DMS79 treated with DMSO at 0.1 percent for 48 hours (cell line): ENCODE results near the gene ARHGEF28.

Experiments
- DNase-seq: peaks from one replicate; lab custom pipeline; 2025; lab: John Stamatoyannopoulos, UW

The ARHGEF28 gene

DNA sequence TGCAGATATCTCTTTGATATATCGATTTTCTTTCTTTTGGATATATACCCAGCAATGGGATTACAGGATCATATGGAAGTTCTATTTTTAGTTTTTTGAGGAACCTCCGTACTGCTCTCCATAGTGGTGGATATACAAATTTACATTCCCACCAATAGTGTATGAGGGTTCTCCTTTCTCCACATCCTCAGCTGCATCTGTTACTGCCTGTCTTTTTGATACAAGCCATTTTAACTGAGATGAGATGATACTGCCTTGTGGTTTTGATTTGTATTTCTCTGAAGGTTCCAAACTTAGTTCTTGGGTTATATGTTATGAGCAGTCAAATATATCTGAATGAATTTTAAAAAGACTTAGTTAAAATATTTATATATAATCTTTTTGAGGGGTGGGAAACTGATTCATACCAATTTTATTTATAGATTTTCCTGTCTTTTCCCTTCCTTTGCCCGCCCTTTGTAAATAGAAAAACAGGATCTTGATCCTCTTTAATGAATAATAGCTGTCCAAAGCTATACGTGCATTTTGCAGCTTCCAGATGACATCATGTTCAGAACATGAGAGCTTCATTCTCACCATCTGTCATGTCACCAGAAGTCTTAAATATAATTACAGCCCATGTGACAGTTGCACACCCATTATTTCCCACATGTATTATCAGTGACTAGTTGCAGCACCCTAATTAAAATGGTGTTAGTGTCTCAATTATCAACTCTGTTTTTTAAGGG, 6.2 kb upstream of the ARHGEF28 start:
- DNase-seq = no peak

DNA sequence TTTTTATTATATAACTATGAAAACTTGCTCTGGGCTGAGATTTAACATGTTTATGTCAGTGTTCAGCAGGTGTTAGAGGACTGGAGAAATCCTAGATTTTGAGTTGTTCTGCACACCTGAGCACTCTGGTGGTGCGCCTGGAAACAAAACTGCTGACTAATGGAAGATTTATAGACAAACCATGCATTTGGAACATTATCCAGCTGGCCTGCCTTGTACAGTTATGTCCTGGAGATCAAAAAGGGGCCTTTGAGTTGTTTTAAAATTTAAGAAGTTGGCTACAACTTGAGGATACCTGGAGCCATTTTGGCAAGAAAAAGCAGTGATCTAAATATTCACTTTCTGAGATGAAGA, 5.7 kb upstream of the ARHGEF28 start:
- no peak for DNase-seq

DNA sequence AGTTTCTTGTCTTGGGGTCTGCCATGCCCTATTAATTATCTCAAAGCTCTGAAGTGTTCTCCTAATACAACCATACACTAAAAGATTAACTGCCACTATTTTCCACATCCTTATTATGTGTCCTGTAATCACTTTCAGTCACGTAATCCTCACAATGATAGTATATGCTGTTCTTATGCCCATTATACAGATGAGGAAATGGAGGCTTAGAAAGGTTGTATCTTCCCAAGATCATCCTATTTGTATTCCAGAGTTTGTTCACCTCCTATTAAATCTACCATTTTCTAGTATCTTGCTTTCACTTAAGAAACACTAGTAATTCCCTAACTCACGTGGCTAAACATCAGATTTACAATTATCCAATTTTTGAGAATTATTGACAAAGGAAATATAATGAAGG, 2.9 kb upstream of the ARHGEF28 start:
- DNase-seq = no peak

DNA sequence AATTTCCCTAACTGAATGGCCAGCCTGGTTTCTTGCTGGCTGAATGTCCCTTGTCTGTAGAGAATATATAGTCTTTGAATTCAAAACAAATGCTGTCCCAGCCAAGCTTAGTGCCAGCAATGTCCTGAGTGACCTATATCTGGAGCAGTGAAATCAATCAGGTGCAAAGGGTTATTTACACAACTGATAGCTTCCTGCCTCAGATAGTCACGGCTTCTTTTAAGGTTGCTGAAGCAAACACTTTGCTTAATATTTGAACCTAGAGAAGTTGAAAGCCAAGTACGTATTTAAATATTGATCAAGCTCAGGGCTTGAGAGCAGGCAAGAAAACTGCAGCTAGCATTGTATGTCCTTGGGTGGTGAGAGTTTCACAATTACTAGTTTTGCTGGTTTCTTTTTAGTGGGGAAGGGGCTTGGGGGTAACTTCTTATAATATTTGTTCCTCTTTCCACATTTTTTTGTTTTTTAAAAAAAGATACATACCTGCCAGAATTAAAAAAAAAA, 2.0 kb upstream of the ARHGEF28 start:
- no peak for DNase-seq

DNA sequence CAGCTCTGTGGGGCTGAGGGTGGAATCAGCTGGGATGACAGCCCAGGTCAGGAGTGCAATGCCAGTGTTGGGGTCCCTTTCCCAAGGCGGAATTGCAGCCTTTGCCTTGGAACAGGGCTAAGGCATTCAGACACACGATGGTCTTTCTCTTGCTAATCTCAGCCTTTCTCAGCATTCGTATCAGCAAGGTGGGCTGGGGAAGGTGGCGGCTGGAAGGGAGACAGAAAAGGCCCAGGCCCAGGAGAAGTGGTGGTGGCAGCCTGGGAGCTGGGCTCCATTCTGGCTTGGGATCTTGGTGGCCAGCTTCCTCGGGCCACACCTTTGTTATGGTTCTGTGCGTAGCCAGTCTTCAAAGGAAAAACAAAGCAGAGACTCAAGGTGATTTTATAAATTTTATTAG, 1.1 kb upstream of the ARHGEF28 start:
- no peak for DNase-seq

DNA sequence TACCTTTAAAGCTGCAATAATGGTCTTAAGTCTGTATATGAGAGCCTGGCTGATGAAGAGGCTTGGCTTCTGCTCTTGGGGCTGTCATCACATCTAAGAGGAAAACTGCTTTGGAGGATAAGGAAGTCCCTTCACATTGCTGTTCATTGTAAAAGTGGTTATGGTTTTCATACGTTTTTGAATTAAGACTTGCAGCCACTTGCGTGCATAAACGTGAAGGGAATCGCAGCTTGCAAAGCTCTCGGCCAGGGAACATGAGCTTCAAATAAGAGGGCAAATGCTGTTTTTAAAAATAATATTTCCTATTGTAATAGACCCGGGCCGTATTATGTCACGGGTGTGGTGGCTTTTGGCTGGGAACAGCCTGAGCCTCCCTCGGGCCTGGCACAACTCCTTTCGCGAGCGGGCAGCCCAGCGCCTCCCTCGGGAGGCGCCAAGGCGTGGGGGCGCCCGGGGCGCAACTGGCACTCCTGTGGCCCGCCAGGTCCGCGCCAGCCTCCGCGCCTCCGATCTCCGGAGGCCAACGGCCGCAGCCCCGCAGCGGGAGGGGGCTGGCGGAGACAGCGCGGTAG, 538 bp upstream of the ARHGEF28 start:
- DNase-seq = no peak

DNA sequence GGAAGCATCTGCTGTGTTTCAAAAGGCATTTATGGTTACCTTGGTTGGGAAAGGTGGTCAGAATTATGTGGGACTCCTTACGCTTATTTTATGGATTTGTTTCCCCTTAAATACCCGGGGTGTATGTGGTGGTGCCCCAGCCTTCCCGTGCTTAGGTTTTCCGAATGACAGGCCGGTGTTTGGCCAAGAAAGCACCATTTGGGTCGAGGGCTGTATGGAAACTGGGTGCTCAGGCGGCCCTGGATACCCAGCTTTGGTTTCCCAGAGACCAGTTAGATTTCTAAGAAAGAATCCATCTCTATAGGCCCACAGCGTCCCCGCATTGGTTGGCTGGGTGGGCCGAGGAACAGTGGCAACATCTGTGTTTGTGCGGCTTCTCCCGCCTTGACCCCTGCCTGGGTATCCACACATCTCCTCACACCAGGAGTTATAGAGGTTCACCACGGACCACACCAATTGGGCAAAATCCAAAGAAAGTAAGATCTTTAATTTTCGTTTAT, 868 bp downstream of the ARHGEF28 start:
- DNase-seq = no peak

DNA sequence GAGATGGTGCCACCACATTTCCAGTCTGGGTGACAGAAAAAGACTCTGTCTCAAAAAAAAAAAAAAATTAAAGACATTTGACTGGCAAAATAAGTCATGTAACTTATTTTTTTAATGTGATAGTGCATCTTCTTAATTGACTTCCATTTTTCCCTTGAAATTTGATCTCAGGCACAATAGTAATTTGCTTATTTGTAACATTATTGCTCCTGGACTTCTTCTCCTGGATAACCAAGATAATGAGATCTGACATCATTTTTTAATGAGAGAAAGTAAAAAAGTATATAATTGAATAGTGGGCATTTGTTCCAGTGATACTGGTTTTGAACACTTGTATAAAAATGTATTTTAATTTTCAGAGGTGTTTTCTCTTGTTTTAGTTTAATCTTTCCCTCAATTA, 3.5 kb downstream of the ARHGEF28 start:
- no peak for DNase-seq

DNA sequence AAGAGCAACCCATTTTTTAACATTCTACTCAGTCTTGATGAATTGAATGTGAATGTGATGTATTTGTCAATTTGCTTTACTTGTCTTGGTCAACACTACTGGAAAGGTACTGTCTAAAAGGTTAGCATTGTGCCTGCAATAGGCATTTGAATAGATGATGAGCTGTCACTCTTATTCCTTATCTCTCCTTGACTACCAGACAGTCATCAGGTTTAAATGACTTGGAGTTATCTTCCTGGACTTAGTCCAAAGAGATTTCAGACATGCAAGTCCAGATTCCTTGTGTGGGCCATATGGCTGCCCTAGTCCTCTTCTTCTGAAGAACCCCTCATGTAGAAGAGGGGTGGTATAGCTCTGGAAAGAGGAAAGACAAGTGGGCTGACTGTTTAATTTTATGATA, 4.8 kb downstream of the ARHGEF28 start:
- no peak for DNase-seq

DNA sequence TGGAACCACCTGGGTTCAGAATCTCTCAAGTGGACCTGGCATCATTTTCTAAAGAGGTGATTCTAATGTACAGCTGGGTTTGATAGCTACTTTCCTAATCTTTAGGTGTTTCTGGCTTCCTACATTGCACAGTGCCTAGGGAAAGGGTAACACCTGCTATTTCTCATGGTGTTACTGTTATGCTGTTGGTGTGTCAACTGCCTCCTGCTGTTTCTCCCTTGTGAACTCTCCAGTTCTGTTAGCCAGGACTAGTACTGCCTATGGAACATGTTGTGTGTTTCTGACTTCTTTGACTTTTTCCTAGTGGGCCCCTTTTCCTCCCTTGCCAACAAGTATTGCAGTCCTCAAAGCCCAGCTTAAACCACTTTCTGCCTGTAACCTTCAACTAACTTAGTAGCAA, 5.5 kb downstream of the ARHGEF28 start:
- DNase-seq = no peak

DNA sequence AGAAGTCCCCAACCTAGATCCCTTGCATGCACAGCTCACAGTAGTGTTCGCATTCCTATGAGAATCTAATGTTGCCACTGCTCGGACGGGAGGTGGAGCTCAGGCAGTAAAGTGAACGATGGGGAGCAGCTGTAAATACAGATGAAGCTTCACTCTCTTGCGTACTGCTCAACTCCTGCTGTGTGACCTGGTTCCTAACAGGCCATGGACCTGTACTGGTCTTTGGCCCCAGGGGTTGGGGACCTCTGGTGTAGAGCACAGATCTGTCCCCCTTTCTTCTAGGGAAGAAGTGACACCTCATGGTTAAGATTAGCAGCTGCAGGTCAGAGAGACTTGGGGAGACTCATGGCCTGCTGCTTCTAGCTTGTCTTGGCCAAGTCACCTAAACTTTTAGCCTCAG, 7.1 kb downstream of the ARHGEF28 start:
- DNase-seq = no peak

DNA sequence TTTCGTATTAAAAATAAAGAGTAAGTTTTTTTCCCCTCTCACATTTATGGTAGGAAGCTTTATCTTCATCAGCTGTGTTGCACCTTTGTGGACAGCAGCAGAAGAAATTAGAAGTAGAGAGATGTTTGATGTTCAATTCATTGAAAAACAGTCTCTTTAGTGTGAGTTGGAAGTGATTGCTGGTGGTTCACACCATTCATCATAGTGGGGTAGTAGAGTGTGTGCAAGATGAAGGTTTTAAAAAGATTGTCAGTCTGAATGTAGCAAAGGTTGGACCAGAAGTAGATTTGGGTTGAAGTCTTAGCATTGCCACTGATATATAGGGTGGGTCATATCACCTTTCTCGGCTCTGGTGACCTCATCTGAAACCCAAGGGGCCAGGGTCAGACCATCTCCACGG, 10.4 kb downstream of the ARHGEF28 start:
- no peak for DNase-seq

DNA sequence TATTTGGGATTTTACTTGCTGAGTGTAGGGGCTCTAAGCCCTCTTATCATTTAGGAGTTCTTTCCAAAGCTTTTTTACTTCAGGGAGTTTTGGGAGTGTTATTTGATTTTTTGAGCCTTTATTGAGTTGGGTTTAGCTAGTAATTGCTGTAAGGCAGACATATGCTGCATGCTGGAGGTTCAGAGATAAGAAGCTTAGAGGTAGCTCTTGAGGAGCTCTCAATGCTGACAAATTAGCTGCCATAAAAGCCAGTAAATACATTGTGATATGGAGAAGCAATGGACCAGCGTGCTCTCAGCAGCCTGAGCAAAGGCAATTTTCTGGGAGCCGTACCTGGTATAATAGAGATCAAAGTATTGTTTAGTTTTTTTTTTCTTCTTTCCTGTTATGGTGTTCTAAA, 11.6 kb downstream of the ARHGEF28 start:
- peak; percentile 4 for DNase-seq

DNA sequence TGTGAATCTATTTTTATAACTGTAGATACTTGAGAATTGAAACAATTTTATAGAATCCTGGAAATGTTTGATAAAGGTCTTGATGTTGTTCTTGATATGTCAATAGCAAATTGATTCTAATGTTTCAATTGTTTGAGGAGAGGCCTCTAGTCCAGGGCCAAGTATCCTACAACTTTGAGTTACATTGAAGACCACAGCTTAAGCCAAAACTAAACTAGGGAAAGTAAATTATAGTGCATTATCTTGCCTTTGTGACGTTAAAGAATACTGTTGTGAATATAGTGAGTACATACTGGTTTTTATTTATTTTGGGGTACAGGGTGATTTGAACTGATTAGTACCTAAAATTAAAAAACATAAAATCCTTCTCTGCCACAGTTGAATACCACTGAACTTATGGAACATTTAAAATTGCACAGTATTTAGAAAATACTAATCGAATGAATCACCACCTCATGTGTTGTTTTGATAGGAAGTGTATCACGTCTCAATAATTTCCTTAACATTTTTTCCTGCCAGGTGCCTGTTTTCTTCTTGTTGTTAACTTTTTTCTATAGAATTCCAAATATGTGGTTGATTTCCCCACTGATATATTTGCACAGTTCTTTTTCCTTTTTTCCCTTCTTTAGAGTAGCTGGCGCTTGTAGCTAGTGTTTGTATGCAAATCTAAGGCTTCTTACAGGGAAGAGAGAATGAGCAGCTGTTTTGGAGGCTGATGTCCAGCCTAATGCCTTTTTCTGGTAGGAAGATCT, 12.5 kb downstream of the ARHGEF28 start:
- no peak for DNase-seq

DNA sequence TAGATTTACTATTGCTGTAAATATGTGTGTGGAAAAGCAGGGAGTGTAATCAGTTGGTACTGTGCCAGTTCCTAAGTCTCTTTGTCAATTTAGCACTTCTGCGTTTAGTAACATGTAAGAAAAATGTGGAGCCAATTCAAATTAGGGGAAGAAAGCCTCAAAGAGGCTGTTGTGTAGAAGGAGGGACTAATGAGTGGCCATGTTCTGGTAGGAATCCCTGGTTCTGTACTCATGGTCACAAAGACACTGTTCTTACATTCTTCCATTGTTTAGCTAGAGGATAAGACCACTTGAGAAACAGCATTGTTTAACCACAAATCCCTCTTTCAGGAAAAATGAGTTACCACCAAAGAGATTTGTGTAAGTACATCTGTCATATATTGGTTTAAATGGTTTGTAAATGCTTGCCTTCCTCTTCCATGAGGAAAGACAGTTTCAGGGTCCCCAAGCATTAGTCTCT, 14.9 kb downstream of the ARHGEF28 start:
- DNase-seq = peak; percentile 6

DNA sequence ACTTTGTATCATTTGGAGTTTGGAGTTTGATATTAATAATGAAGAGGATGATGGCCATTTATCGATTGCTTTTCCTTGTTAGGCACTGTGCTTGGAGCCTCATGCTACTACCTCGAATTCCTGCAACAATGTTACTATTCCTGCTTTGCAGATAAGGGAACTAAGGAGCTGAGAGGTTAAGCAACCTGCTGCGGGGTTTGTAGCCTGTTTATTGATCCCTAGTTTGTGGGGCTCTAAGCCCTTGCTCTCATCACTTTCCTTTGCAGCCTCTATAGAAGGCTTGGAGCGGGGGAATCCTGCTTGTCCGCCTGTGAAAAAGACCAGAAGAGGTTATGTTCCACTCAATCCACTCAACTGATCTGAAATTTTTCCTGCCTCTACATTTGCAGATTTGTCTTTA, 15.8 kb downstream of the ARHGEF28 start:
- no peak for DNase-seq

DNA sequence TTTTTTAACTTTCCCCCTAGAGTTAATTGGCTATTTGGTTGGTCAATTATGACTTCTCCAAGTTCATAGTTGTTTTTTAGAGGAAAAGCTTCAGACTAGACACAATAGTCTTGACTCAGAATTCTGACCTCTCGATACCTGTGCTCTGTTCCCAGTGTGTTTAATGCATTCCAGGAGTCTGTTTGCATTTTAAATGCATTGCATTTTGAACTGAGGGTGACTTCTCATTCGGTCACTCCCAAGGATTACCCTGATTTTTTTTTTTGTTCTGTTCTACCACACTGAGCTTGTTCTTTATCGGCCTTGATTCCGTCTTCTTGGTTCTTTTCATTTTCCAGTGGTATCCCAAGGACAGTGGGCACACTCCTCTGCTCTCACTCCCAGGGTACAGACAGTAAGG, 16.3 kb downstream of the ARHGEF28 start:
- DNase-seq = no peak

DNA sequence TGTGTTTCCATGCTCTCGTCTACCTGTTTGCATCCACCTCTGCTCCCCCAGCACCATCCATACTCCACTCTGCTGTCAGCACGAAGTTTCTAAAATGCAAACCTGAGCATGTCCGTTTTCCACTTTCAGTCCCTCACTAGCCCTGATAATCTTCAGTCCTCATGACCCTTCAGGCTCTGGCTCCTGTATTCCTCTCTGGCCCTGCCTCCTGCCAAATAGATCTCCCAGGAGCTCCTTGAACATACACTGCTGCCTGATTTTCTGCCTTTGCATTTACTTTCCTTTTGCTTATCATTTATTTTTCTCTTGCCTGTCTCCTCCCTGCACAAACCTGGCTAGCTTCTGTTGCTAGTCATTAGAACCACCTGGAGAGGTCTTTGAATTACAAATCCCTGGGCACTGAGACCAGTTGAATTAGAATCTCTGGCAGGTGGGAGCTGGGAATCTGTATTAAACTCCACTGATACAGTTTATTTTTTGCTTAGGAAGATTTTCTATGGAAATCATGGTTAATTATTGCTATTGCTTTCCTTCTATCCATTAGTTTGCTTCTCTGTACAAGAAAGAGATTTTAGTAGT, 18.5 kb downstream of the ARHGEF28 start:
- DNase-seq = no peak

DNA sequence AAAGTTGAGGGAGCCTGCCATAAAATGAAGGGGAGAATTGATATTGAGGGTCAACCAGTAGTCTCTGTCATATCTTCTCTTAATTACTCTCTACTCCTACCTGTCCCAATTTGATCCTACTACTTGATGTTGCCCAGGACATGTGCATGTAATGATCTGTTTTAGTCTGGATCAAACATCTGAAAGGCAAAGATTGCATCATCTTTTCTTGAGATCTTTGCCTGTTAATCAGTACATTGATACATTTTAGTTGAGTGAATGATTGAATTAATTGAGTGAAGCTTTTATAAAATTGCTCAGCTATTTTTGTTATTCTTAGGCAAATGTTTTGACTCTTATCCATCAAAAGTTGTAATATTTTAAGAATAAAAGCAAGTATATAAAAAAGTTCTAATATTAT, 21.7 kb downstream of the ARHGEF28 start:
- no peak for DNase-seq

DNA sequence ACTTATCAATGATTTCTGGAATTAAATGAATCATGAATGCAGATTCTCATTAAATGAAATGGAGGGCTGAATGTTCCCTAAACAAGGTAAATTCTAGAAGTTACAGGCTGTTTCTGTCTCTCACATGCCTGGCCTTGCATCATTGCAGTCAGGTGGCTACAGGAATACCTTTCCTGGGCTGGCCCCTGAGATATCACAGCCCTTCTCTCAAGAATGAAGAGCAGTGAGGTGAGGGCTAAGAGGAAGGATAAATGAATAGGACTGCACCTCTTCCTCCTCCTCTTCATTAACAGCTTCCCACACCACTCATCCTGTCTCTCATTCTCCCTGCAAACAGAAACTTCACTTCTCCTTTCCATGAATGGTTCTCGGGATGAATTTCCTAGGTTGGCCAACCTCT, 22.5 kb downstream of the ARHGEF28 start:
- DNase-seq = no peak

DNA sequence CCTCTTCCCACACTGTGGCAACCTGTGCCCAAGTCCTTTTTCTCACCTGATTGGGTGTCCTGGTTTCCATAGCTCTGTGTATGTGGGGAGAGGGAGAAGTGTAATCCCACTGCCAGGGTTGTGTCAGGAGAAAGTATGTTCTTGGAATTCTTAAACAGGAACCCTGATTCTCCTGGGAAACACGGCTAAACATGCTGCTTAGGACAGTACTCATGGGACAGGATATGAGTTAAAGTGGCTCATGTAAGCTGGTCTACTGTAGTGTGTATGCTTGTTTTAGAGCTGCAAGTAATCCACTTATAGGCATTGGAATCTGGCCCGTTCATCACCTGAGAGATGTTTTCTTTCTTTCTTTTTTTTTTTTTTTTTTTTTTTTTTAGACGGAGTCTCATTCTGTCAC, 23.9 kb downstream of the ARHGEF28 start:
- no peak for DNase-seq

DNA sequence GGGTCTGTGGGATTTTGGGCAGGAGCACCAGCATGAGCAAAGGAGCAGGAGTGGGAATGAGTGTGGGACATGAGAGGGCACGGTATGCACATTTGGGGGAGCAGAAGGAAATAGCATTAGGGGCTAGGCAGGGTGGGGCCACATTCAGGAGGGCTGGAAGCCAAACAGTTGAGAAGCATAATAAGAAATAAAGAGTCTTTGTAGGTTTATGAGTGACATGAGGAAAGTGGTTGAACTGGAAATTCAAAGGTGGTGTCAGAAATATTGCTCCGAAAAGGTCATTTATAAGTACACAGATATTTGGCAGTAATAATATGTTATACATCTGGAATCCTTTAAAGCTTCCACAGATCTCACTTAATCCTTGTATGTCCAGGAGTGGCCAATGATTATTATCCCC, 26.4 kb downstream of the ARHGEF28 start:
- DNase-seq = no peak
